ENCODE measurements around the gene WAPL. TPM values are rescaled to one million over a fixed set of nuclear protein-coding genes. Genes with fewer than 3 reads are reported as not detected.

WAPL gene
- total and polyA plus RNA-seq, 2 of the 8 experiments (the other 6 are each of a cell fraction or from before 2014, with no cell fraction given), result 12.8 to 48.1 TPM

DNA sequence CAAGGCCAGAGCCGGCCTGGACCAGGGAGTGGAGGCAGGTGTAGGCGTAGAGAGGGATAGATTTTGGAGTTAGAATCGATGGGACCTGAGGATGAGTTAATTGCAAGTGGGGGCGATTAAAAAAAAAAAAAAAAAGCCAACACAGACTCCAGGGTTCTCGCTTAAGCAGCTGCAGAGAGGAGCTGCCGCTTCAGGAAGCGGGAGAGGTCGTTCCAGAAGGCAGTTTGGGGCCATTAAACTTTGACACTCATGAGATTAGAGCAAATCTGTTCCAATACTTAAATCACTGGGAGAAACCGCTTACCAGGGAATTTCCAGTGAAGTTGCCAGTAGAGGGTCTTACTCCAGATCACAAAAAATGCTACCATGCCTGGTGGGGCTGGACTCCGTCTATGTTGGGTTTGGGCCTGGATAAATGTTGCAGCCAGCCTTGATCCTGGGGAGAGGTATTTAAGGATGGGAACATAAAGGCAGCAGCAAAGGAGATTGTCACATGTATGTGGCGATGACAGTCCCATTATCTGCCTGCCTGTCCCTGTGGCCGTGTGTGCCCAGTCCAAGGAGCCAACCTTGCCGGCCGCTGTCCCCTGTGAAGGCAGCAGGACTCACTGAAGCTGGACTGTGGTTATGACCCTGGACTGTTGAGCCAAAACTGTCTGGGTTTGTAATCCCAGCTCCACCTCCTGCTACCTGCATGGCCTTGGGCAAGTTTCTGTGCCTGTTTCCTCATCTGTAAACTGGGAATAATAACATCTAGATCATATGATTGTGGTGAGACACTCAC is 131.1 kb downstream of the WAPL start (continued):
- no peak for TF ChIP-seq SRF (IDR thresholded peaks at IDR 0.05; ENCODE audit: low read depth, low read length)
- no peak for TF ChIP-seq SAP30 (IDR thresholded peaks at IDR 0.05; ENCODE audit: insufficient read depth, insufficient replicate concordance, low read length)
- TF ChIP-seq KDM1A (IDR thresholded peaks at IDR 0.05; ENCODE audit: borderline replicate concordance, low read length), result no peak
- TF ChIP-seq CTBP2 (IDR thresholded peaks at IDR 0.05; ENCODE audit: borderline replicate concordance, insufficient read depth, insufficient read length, low read length), result no peak

Measured in H1 (cell line).